Body of pancreas (tissue), 4 donors: ENCODE results near the gene KIF26A. TPM values are rescaled to one million over a fixed set of nuclear protein-coding genes. Genes with fewer than 3 reads are reported as not detected.

Experiments
- ATAC-seq: fragments of 150-250 bp; one replicate; pipeline ENCODE4 v1.9.1; 2016
- DNase-seq, 4 donors: peaks; one replicate each; pipeline ENCODE4 v3.0.0-alpha.2; 2019
- H3K27ac ChIP-seq, 4 donors: fragments of 200-600 bp; sonication (generic); 1 replicate in 3 of 4; 2 replicates in 1 of 4; pipeline versions ENCODE4 v1.5.1 to v1.6.1; 2016 to 2019; ENCODE audit warnings: mild to moderate bottlenecking in 1 of 4, mixed read lengths in 1 of 4, moderate library complexity in 1 of 4
- H3K27me3 ChIP-seq, 2 donors: fragments of 200-600 bp; sonication (generic); one replicate each; pipeline ENCODE4 v1.6.0; 2016; ENCODE audit warnings: mild to moderate bottlenecking in 1 of 2
- H3K36me3 ChIP-seq, 2 donors: fragments of 200-600 bp; sonication (generic); replicated peaks in 1 of 2; 2 replicates each; pipeline ENCODE4 v1.5.1; 2016; ENCODE audit warnings: low read depth in 2 of 2; ENCODE audit not compliant: insufficient read depth in 1 of 2
- H3K4me1 ChIP-seq: fragments of 200-600 bp; sonication (generic); one replicate; pipeline ENCODE4 v1.6.0; 2016
- H3K4me3 ChIP-seq, 2 donors: fragments of 200-600 bp; sonication (generic); 1 replicate in 1 of 2; 2 replicates in 1 of 2; pipeline ENCODE4 v1.5.1; 2016 to 2019
- H3K9me3 ChIP-seq, 3 donors: fragments of 200-600 bp; sonication (generic); 1 replicate in 2 of 3; 2 replicates in 1 of 3; pipeline ENCODE4 v1.5.1; 2016
- POLR2A ChIP-seq, 3 donors: fragments of 450-650 bp; IDR thresholded peaks; one replicate each; pipeline ENCODE4 v1.6.1; 2016; ENCODE audit warnings: antibody characterized with exemption in 3 of 3, mild to moderate bottlenecking in 2 of 3
- WGBS, 2 donors: methylation state at CpG; one replicate each; pipeline ENCODE4 v1.1.5; 2017; 5-methylcytosine and 5-hydroxymethylcytosine counted together
- intact Hi-C: fragments of 100-400 bp; cut with DNase I; formaldehyde crosslinking; loops from one replicate; pipeline ENCODE4 v1.15.1; 2023
- total RNA-seq, 2 donors: library from RNA; depleted of rRNA; stranded (reverse); fragments of >200 nt; gene quantifications; one replicate each; pipeline ENCODE4 v1.1.0, GENCODE V29; 2016
- TF ChIP-seq, protein P1 (sequence below), 7 experiments: fragments of 450-650 bp in 4 of 7; fragments of 200-600 bp in 3 of 7; sonication (generic) in 3 of 7; IDR thresholded peaks; one replicate each; pipeline ENCODE4 v1.5.1; 2016 to 2019; ENCODE audit warnings: antibody characterized with exemption in 7 of 7

KIF26A gene
- total RNA-seq, 2 donors from 2014 or later: 14.8 to 17.1 TPM

DNA sequence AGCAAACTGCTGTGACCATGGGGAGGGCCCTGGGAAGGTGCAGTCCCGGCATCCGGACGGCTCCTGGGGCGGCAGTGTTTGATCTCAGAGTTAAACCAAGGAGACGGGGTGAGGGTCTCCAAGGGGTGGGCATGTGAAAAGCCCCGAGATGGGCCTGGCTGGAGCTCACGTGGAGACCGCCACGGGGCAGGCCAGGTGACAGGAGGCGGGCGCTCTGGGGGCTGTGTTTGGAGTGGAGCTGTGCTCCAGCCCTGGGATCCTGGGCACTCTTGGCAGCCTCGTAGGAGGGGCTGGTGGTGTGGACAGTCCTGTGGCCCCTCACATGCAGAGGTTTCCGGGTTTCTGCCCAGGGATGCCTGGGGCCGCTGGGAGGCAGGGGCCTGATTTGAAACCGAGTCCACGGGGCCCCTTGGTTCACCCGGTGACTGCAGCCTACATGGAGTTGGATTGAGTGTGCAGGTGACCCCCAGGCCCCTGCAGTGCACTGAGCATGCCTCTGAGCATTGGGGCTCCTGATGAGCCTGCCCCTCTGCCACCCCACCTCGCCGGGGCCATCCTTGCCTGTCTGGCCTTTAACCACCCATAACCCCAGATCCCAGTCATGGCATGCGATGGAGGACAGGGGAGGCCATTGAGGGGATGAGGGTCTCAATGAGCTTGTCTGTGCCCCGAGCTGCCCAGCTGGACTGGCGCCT, 8.4 kb downstream of the KIF26A start:
- no peaks in the 10 kb centered on the region for H3K27me3 ChIP-seq
- H3K4me3 ChIP-seq: no peak overlapping the region
- WGBS, 2 donors: 85 to 88% methylated on average over 9 to 22 of the region's 22 CpGs
- no peaks in the 10 kb centered on the region for H3K9me3 ChIP-seq
- H3K4me1 ChIP-seq: peaks cover 38% of the 10 kb centered on the region
- no peak for ATAC-seq
- DNase-seq: peak in 2 of 4 donors; percentile 4 to 9
- intact Hi-C loops: loop anchor here (10.0 kb wide), 1 partner anchor 218 kb away; no protein-coding TSS in a partner anchor
- TF ChIP-seq, protein P1, sequence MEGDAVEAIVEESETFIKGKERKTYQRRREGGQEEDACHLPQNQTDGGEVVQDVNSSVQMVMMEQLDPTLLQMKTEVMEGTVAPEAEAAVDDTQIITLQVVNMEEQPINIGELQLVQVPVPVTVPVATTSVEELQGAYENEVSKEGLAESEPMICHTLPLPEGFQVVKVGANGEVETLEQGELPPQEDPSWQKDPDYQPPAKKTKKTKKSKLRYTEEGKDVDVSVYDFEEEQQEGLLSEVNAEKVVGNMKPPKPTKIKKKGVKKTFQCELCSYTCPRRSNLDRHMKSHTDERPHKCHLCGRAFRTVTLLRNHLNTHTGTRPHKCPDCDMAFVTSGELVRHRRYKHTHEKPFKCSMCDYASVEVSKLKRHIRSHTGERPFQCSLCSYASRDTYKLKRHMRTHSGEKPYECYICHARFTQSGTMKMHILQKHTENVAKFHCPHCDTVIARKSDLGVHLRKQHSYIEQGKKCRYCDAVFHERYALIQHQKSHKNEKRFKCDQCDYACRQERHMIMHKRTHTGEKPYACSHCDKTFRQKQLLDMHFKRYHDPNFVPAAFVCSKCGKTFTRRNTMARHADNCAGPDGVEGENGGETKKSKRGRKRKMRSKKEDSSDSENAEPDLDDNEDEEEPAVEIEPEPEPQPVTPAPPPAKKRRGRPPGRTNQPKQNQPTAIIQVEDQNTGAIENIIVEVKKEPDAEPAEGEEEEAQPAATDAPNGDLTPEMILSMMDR (IDR thresholded peaks at IDR 0.05): no peak
- no peak for TF ChIP-seq POLR2A (IDR thresholded peaks at IDR 0.05)
- no peaks in the 10 kb centered on the region for H3K36me3 ChIP-seq
- H3K27ac ChIP-seq: no peak overlapping the region

DNA sequence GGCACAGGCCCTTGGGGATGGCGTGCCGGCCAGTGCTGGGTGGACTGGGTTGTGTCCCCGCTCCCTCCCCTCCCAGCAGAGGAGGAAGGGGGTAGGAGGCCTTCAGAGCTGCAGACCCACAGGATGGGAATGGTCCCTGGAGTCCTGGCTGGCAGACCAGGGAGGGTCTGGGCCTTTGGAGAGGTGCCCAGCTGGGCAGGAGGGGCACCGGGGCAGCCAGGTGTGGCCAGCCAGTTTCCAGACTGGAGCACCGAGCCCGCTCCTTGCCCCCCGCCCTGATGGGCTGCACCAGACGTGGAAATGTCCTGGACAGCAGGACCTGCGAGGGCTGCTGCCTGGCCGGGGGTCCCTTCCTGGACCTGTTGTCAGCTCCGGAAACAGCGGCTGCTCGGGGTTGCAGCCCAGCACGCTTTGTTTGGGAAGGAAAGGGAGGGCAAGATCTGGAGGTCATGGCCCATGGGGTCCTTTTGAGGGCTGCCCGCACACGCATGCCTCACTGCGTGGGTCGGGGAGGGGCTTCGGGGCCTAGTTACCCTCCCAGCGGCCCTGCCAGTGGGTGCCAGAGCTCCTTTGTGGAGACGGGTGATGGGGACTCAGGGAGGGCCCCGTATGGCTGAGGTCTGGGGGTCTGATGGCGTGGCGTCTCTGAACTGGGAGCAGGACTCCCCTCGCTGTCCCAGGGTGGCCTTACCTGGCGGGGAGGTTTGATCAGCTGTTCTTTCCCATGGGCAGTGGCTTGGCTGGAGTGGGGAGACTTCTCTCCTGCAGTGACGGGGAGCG, 9.1 kb downstream of the KIF26A start:
- no peaks in the 10 kb centered on the region for H3K36me3 ChIP-seq
- H3K9me3 ChIP-seq: no peaks in the 10 kb centered on the region
- peaks cover 44% of the 10 kb centered on the region for H3K4me1 ChIP-seq
- no peaks in the 10 kb centered on the region for H3K27me3 ChIP-seq
- ATAC-seq: no peak
- WGBS, 2 donors: 54 to 62% methylated on average over 16 to 28 of the region's 28 CpGs
- intact Hi-C loops: loop anchor here (10.0 kb wide), 1 partner anchor 217 kb away; no protein-coding TSS in a partner anchor
- TF ChIP-seq, protein P1 (IDR thresholded peaks at IDR 0.05): no peak
- TF ChIP-seq POLR2A (IDR thresholded peaks at IDR 0.05): no peak
- no peak overlapping the region for H3K4me3 ChIP-seq
- peak in 1 of 4 donors; percentile 54 for DNase-seq
- no peak overlapping the region for H3K27ac ChIP-seq

DNA sequence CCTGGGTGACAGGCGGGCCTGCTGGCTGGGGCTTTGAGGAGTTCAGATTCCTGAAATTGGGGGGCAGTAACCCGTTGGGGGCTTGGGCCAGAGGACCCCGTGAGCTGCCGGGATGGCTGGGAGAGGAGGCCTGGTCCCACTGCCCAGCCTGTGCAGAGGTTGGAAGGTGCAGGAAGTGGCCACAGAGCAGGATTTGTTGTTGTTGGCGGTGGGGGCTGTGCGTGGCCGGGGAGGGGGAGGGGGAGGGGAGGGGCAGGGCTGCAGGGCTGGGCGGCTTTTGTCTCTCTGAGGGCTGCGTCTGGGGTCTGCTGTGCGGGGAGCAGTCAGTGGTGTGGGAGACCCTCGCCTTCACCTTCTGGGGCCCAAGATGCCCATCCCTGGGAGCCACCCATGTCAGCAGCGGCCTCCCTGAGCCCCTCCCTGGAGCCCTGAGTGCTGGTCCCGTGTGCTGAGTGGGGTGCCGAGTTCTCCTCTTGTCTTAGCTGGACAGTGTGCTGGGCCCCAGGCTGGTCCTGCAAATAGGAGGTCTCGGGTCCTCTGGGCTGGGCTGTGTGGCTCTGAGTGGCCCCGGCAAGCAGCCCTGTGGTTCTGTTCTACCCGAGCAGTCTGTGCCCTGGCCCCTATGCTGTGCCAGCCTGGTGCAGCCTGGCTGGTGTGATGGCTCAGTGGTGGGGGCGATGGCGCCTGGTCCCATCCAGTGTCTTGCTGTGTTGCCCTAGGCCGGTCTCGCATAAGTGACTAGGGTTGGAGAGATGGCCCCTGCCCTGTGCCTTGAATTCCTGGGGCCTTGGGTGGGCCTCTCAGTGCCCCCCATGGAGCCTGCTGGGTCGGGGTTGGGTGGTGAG, 10.3 kb downstream of the KIF26A start:
- no peaks in the 10 kb centered on the region for H3K27me3 ChIP-seq
- ATAC-seq: no peak
- peak overlapping the region in 1 of 4 donors; percentile 3 for H3K27ac ChIP-seq

DNA sequence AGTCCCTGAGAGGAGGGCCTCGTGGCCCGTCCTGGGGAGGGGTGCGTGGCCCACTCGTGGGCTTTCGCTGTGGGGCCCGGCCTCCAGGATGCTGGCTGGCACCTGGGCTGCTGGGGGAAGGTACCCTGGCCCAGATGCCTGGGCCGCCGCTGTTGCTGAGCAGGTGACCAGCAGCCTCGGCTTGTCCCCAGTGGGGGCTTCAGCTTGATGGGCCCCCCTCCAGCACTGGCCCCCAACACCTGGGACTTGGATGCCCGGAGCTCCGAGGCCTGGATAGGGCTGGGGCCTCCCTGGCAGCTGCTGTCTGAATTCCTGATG, 10.8 kb downstream of the KIF26A start:
- ATAC-seq (no peak), DNase-seq (no peak)
- 86% methylated on average over 8 of the region's 11 CpGs; no CpG with 5 or more reads in 1 of the 2 donors for WGBS, 2 donors
- H3K27ac ChIP-seq: peak overlapping the region in 1 of 4 donors; percentile 3
- H3K4me3 ChIP-seq: no peak overlapping the region
- no peaks in the 10 kb centered on the region for H3K9me3 ChIP-seq
- H3K36me3 ChIP-seq: no peaks in the 10 kb centered on the region
- intact Hi-C loops: loop anchor here (10.0 kb wide), 1 partner anchor 216 kb away; no protein-coding TSS in a partner anchor
- peaks cover 47% of the 10 kb centered on the region for H3K4me1 ChIP-seq
- no peak for TF ChIP-seq POLR2A (IDR thresholded peaks at IDR 0.05)
- TF ChIP-seq, protein P1 (IDR thresholded peaks at IDR 0.05): no peak
- no peaks in the 10 kb centered on the region for H3K27me3 ChIP-seq

More for the DNA sequence above, 10.3 kb downstream of the KIF26A start:
- peak in 1 of 4 donors; percentile 15 for DNase-seq
- Histone ChIP-seq H3K4me1 (peaks cover 47% of the 10 kb centered on the region), H3K9me3 (no peaks in the 10 kb centered on the region), H3K4me3 (no peak overlapping the region), H3K36me3 (no peaks in the 10 kb centered on the region)
- 57 to 69% methylated on average over 16 to 18 of the region's 22 CpGs for WGBS, 2 donors
- intact Hi-C loops: loop anchor here (10.0 kb wide), 1 partner anchor 216 kb away; no protein-coding TSS in a partner anchor
- no peak for TF ChIP-seq POLR2A (IDR thresholded peaks at IDR 0.05)
- TF ChIP-seq, protein P1 (IDR thresholded peaks at IDR 0.05): no peak
